Calu3 (cell line): ENCODE measurements around the gene STX17. TPM values are rescaled to one million over a fixed set of nuclear protein-coding genes. Genes with fewer than 3 reads are reported as not detected.
A peak's percentile ranks its signal among the peaks of the same experiment; 100 is the strongest.

Experiments
- BruUV-seq: library from RNA; stranded (reverse); fragments of 400-500 nt; replicated peaks from 2 replicates; lab custom pipeline; 2021; lab: Mats Ljungman, UMichigan
- CTCF ChIA-PET: fragments of 300-600 bp; sonication (Branson Sonifier 250); formaldehyde crosslinking; loops from one replicate; lab custom pipeline; 2022; ENCODE audit warnings: antibody characterized with exemption; lab: Charles Lee
- DNase-seq: peaks from one replicate; pipeline ENCODE4 v3.0.0; 2022
- H3K27ac Mint-ChIP-seq: one replicate; pipeline ENCODE4 v1.8.0; 2022; ENCODE audit warnings: mixed read lengths; ENCODE audit not compliant: unreplicated experiment
- H3K27me3 Mint-ChIP-seq: one replicate; pipeline ENCODE4 v1.8.0; 2022; ENCODE audit warnings: mixed read lengths; ENCODE audit not compliant: unreplicated experiment
- H3K36me3 Mint-ChIP-seq: one replicate; pipeline ENCODE4 v1.8.0; 2022; ENCODE audit warnings: mild to moderate bottlenecking, moderate library complexity, mixed read lengths; ENCODE audit not compliant: insufficient read depth, unreplicated experiment
- H3K4me1 Mint-ChIP-seq: one replicate; pipeline ENCODE4 v1.8.0; 2022; ENCODE audit warnings: mild to moderate bottlenecking, low read depth, mixed read lengths; ENCODE audit not compliant: unreplicated experiment
- H3K4me3 Mint-ChIP-seq: one replicate; pipeline ENCODE4 v1.8.0; 2022; ENCODE audit warnings: mild to moderate bottlenecking, low read depth, moderate library complexity, mixed read lengths; ENCODE audit not compliant: unreplicated experiment
- H3K9me3 Mint-ChIP-seq: one replicate; pipeline ENCODE4 v1.8.0; 2022; ENCODE audit warnings: low read depth, mixed read lengths; ENCODE audit not compliant: unreplicated experiment
- CTCF ChIP-seq: fragments of 200-600 bp; IDR thresholded peaks from one replicate; pipeline ENCODE4 v1.8.0; 2022; ENCODE audit warnings: antibody characterized with exemption; ENCODE audit not compliant: unreplicated experiment
- intact Hi-C: fragments of 100-400 bp; cut with micrococcal nuclease; formaldehyde crosslinking; loops from one replicate; pipeline ENCODE4 v1.10.0; 2022; ENCODE audit not compliant: unreplicated experiment
- total RNA-seq: library from RNA; stranded (reverse); gene quantifications from 2 replicates; pipeline ENCODE4 v1.2.3, GENCODE V29; 2022

The STX17 gene
- total RNA-seq, 1 experiment from 2014 or later: 21.5 TPM

- DNase-seq: no peak
- no peak for TF ChIP-seq CTCF
- peaks cover 10% of the 10 kb centered on the region for H3K4me1 Mint-ChIP-seq
- BruUV-seq: no TSS peak
- CTCF ChIA-PET: no interaction called here
- H3K4me3 Mint-ChIP-seq: no peak overlapping the region
- no peaks in the 10 kb centered on the region for H3K27me3 Mint-ChIP-seq
- intact Hi-C loops: no loop called here
- H3K27ac Mint-ChIP-seq: no peak overlapping the region
- no peaks in the 10 kb centered on the region for H3K36me3 Mint-ChIP-seq
- no peaks in the 10 kb centered on the region for H3K9me3 Mint-ChIP-seq
Observed at GRCh38 chr9:99962680-99963261, 56.3 kb downstream of the STX17 start.

- Mint-ChIP-seq H3K4me3 (no peak overlapping the region), H3K27me3 (no peaks in the 10 kb centered on the region), H3K4me1 (peaks cover 10% of the 10 kb centered on the region), H3K36me3 (no peaks in the 10 kb centered on the region), H3K27ac (no peak overlapping the region), H3K9me3 (no peaks in the 10 kb centered on the region)
- CTCF ChIA-PET: no interaction called here
- no peak for DNase-seq
- no TSS peak for BruUV-seq
- intact Hi-C loops: no loop called here
- no peak for TF ChIP-seq CTCF
Observed at GRCh38 chr9:99964336-99964735, 57.9 kb downstream of the STX17 start.

- DNase-seq: no peak
- Mint-ChIP-seq H3K36me3 (no peaks in the 10 kb centered on the region), H3K27me3 (no peaks in the 10 kb centered on the region), H3K27ac (no peak overlapping the region), H3K4me1 (peaks cover 10% of the 10 kb centered on the region), H3K9me3 (no peaks in the 10 kb centered on the region), H3K4me3 (no peak overlapping the region)
- intact Hi-C loops: no loop called here
- CTCF ChIA-PET: no interaction called here
- no TSS peak for BruUV-seq
- TF ChIP-seq CTCF: no peak
Observed at GRCh38 chr9:99966001-99966400, 59.5 kb downstream of the STX17 start.

GRCh38 chr9:99966716-99967115, 60.3 kb downstream of the STX17 start:
- BruUV-seq: no TSS peak
- peaks cover 10% of the 10 kb centered on the region for H3K4me1 Mint-ChIP-seq
- intact Hi-C loops: no loop called here
- no peaks in the 10 kb centered on the region for H3K27me3 Mint-ChIP-seq
- CTCF ChIA-PET: no interaction called here
- H3K4me3 Mint-ChIP-seq: no peak overlapping the region
- H3K36me3 Mint-ChIP-seq: no peaks in the 10 kb centered on the region
- TF ChIP-seq CTCF: no peak
- H3K9me3 Mint-ChIP-seq: no peaks in the 10 kb centered on the region
- DNase-seq: peak; percentile 27
- H3K27ac Mint-ChIP-seq: no peak overlapping the region
